ENCODE data around the gene USP6NL.

DNA sequence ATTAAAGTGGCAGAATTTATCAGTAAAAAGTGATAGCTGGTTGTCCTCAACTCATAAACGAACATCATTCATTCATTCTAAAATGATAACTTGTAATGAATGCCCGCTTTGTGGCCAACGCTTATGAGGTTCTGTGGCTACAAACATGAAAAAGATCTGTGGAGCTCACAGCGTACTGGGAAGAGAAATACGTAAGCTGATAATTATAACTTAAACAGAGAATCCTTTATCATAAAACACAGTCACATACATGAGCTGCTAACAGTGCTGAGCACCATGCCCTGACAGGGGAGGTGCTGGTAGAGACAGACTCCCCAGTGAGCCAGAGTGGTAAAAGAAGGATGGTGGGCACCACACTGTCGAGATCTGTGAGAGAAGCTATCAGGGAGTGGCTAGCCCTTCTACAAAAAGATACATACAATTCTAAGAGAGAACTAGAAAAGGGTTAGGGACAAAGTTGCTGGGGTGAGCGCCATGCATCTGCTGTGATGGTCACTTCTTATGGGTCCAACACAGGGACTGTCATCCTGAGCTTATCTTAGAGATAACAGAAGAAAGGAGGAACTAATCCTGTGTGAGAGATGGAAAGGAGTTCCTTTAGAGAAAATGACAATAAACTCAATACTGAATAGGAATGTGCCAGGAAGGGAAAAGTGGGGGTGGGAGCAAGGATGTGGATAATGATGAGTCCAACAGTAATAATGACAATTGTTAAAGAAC, 106.7 kb downstream of the USP6NL start:
- no peak for TF ChIP-seq POLR2AphosphoS5 (IDR thresholded peaks at IDR 0.05)
- TF ChIP-seq, protein P1, sequence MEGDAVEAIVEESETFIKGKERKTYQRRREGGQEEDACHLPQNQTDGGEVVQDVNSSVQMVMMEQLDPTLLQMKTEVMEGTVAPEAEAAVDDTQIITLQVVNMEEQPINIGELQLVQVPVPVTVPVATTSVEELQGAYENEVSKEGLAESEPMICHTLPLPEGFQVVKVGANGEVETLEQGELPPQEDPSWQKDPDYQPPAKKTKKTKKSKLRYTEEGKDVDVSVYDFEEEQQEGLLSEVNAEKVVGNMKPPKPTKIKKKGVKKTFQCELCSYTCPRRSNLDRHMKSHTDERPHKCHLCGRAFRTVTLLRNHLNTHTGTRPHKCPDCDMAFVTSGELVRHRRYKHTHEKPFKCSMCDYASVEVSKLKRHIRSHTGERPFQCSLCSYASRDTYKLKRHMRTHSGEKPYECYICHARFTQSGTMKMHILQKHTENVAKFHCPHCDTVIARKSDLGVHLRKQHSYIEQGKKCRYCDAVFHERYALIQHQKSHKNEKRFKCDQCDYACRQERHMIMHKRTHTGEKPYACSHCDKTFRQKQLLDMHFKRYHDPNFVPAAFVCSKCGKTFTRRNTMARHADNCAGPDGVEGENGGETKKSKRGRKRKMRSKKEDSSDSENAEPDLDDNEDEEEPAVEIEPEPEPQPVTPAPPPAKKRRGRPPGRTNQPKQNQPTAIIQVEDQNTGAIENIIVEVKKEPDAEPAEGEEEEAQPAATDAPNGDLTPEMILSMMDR (IDR thresholded peaks at IDR 0.05), result no peak
